Stimulated activated CD4-positive, alpha-beta T cell treated with anti-CD3 and anti-CD28 coated beads, TNF-alpha, amount 100 ng/mL, for 1 hour (primary cell): ENCODE data around the gene PGM1.
"Not testable (repeated sequence)": the region's sequence is repeated elsewhere in the genome, so short reads cannot be mapped to it uniquely, and the experiment has no call there.

Experiments used
- DNase-seq, 3 donors: peaks; one replicate each; pipeline ENCODE4 v3.0.0-alpha.2; 2020; ENCODE audit warnings: low read depth in 3 of 3, low spot score in 1 of 3

The PGM1 gene

DNA sequence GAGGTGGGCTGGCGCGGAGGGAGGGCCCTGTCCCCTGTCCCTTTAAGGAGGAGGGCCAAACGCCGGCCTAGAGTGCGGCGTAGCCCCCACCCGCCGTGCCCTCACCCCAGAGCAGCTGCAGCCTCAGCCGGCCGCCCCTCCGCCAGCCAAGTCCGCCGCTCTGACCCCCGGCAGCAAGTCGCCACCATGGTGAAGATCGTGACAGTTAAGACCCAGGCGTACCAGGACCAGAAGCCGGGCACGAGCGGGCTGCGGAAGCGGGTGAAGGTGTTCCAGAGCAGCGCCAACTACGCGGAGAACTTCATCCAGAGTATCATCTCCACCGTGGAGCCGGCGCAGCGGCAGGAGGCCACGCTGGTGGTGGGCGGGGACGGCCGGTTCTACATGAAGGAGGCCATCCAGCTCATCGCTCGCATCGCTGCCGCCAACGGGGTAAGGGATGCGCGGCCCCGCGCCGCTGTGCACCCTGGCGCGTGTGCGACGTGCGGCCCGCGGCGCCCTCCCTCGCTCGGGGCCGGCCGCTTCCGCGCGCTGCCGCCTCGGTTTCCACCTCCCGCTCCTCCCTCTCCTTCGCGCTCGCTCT, at the start of gene PGM1:
PGM1 (plus strand) TSS at position 109 of the 583 bp plus-strand sequence; CDS start at position 187, 78 bp downstream.
- DNase-seq = peak; percentile 31 to 61 (median 42)

DNA sequence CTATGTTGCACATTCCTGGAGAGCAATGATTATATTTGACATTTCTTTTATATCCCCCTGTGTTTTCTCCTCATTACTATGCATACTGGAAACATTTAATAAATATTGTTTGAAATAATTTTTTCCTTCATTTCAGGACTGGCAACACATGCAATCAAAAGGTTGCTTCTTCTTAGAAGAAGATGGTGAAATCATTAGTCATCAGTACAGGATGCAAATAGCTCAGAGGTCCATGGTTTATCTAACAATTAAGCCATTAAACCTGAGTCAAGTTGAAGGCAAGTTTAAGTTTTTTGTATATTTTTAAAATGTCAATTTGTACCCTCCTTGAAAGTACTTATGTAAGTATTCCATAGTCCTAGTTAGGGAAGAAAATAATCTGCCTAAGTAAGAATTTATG, 47.4 kb upstream of the PGM1 start:
- no peak for DNase-seq

DNA sequence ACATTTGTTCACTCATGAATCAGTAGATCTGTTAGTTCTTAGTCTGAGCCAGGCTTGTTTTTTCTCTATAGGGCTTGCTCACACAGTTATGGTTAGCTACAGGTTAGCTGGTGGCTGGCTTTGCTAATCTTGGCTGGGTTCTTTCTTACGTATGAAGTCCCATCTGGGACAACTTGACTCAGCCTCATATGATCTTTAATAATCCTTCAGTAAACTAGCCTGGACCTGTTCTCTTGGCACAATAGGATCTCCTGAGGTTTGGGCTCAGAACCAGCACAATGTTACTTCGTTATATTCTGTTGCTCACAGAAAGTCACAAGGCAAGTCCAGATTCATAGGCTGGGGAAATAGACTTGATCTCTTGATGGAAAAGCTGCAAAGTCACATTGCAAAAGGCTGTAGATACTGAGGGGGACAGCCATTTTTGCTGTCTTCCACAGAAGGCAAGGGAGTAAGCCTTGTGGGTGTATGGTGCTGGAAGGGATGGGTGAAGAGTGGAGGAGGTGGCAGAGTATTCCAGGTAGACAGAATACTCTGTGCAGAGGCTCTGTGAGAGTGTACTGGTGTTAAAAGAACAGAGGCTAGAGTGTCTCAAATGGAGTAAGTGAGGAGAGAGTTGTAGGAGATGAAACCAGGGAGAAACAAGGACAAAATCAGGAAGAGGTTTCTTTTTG, 45.5 kb upstream of the PGM1 start:
- DNase-seq = no peak

- no peak for DNase-seq
Measured at GRCh38 chr1:63548303-63548702, 44.9 kb upstream of the PGM1 start.

DNA sequence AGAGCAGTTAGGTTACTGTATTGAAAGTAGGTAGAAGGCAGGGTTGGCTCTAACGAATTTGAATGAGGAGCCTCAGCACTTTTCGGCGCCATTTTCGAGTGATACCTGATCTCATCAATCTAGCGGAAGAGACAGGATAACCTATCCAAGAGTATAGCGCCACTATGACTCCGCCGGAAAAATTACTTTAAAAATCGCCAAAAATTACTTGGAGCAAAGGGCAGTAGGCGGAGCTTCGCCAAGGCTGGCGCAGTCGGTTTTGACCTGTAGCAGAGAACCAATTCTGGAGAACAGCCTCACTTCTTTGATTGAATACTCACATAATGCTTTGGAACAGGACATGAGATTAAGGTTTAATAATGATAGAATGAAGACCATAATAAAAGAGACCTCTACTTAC, 44.3 kb upstream of the PGM1 start:
- no peak for DNase-seq

DNA sequence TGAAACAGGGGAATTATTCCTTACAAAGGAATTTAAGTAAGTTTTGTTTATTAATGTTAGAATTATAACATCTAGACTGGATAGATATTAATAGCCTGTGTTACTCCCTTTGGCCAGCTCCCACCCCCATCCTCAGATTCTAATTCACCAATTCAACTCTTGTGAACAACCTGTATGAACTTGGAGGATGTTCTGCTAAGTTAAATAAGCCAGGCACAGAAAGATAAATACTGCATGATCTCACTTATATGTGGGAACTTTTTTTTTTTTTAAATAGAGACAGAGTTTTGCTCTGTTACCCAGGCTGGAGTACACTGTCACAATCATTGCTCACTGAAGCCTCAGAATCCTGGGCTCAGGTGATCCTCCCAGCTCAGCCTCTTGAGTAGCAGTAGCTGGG, 37.7 kb upstream of the PGM1 start:
- DNase-seq = no peak

DNA sequence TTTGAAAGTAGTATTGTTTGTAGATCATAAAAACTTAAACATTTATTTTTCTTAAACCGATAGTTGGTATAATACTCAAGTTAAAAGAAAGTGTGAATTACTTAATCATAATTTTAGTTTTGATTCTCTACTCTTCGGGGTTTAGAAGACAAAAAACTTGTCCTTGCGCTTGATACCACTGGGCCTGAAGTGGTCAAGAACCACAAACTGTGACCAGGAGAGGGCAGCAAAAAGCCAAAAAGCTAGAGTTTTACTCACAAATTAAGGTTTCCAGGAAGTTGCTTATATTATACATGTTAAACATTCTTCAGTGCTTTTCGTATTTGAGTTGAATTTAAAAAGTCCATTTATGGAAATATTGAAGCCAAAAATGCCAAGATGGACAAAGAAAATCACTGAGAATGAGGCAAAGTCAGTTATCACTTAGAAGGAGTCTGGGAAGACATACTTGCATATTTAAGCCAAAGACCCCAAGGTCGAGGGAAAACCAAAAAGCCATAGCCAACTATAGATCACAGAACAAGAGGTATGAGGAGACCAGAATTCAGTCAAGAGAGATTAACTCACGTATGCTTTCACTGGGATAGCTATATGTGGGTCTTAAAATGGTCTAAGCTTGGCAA, 35.7 kb upstream of the PGM1 start:
- no peak for DNase-seq

DNA sequence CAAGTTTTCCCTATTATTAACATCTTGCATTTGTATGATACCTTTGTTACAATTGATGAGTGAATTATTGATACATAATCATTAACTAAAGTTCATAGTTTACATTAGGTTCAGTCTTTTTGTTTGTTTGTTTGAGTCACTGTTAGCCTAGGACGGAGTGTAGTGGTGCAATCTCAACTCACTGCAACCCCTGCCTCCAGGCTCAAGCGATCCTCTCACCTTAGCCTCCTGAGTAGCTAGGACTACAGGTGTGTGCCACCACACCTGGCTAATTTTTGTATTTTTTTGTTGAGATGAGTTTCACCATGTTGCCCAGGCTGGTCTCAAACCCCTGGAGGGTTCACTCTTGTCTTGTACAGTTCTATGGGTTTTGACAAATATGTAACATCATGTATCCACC, 33.9 kb upstream of the PGM1 start:
- no peak for DNase-seq

DNA sequence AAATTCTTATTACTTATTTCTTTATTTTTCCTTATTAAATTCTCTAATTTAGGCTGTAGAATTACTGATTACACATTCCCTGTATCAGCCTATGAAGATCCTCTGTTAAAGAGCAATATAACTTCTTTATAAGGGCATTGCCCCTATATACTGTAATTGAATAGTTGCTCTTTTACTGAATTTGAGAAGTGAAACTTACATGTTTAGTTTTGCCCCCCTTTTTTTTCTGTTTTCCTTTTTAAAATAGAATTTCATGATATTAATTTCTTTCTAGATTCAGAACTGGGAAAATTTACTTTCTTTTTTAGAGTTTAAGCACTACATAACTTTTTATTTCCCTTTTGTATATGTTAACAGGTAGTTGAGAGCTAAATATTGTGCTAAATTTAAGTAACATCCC, 29.5 kb upstream of the PGM1 start:
- DNase-seq = no peak

DNA sequence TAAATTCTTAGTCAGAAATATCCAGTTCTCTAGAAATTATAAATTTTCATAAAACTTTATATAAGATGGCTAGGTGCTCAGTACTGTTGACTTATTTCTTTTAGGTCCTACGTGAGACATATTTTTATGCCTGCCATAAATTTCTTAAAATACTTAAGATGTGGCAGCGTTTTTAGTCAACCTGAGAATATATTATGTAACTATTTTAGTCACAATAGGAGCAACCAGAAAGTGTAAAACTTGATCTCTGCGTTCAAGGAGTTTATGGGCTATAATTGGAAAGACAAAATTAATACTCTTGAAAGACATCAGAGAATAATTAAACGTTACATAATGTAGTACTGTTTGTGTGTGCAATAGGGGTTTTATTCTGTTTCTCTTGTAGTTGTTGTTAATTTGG, 24.1 kb upstream of the PGM1 start:
- DNase-seq = no peak

- no peak for DNase-seq
Measured at GRCh38 chr1:63569640-63570316, 23.4 kb upstream of the PGM1 start.

DNA sequence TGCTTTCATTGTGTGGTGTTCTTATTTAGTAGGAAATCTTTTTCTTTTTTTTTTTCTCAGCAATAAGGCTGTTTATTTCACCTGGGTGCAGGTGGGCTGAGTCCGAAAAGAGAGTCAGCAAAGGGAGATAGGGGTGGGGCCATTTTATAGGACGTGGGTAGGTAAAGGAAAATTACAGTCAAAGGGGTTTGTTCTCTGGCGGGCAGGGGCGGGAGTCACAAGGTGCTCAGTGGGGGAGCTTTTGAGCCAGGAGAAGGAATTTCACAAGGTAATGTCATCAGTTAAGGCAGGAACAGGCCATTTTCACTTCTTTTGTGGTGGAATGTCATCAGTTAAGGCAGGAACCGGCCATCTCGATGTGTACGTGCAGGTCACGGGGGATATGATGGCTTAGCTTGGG, 20.5 kb upstream of the PGM1 start:
- DNase-seq = not testable (repeated sequence)

- not testable (repeated sequence) for DNase-seq
Measured at GRCh38 chr1:63574203-63574796, 18.9 kb upstream of the PGM1 start.

GRCh38 chr1:63575340-63575826, 17.8 kb upstream of the PGM1 start:
- DNase-seq = no peak

DNA sequence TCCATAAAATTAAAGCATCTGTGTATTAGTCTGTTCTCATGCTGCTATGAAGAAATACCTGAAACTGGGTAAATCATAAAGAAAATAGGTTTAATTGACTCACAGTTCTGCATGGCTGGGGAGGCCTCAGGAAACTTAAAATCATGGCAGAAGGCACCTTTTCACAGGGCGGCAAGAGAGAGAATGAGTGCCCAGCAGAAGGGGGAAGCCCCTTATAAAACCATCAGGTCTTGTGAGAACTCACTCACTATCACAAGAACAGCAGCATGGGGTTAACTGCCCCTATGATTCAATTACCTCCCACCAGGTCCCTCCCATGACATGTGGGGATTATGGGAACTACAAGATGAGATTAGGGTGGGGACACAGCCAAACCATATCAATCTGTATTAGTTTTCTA, 6.9 kb upstream of the PGM1 start:
- not testable (repeated sequence) for DNase-seq

GRCh38 chr1:63590166-63590560, 3.0 kb upstream of the PGM1 start:
- no peak for DNase-seq

DNA sequence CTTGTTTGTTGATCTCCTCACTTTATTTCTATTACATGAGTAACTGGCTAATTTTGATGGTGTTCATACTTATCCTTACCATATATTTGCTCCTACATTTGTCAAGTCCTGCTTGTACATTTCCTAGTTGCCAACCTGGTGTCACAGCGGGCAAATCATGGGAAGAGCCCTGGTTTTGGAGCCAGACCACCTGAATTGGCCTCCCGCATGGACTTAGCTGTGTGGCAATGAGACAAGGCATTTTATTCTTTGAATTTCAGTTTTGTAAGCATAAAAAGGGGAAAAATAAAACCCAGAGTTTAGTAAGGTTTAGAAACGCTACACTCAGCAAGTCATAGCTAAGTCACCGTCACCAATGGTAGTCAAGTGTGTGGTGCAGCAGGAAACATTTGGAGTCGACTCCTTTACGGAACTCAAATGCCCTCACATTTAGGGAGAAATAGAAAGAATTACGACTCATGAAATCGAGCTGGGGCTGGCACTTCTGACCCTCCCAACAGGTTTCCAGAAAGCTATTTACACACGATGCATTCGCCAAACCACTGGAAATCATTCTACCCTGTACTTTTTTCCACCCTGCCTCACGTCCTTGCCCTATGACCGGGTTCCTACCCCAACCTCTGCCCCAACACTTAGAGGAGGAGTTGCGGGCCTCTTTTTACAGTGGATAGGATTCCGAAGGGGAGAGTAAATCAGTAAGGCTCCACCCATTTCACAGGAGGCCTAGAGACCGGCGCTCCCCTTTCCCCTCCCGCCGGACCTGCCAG, 492 bp upstream of the PGM1 start:
- no peak for DNase-seq

GRCh38 chr1:63593886-63594605, 835 bp downstream of the PGM1 start:
- DNase-seq = peak; percentile 31 to 51 (median 39)

- no peak for DNase-seq
Measured at GRCh38 chr1:63595435-63595834, 2.2 kb downstream of the PGM1 start.

DNA sequence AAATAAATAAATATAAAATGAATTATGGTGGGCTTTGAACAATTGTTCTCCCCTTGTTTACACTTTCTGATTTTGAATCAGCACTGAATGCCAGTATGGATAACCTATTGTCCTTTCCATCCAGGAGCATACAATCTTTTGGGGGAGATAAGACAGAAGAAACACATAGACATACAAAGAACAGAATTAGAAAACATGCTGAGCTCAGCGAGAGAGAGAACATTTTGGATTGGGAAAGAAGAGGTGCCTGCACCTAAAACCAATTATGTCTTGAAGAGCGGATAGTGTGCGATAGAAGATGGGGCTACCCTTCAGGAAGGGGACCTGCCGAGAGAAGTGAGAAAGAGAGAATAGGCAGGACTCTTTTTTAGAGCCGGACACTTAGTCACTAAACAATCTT, 6.6 kb downstream of the PGM1 start:
- no peak for DNase-seq
